ENCODE measurements around the gene RABGAP1L.
"Not testable (repeated sequence)": the region's sequence is repeated elsewhere in the genome, so short reads cannot be mapped to it uniquely, and the experiment has no call there.

The RABGAP1L gene

GRCh38 chr1:174297351-174297750 is 138.0 kb downstream of the RABGAP1L start:
- TF ChIP-seq CTCF (conservative IDR thresholded peaks at IDR 0.05; ENCODE audit: low read depth, low read length): no peak
- H3K4me3 ChIP-seq (ENCODE audit: low read length): no peak overlapping the region
- no peak for DNase-seq (ENCODE audit: low read depth)

GRCh38 chr1:174301295-174302077 is 142.2 kb downstream of the RABGAP1L start:
- no peak overlapping the region for H3K4me3 ChIP-seq (ENCODE audit: low read length)
- no peak for DNase-seq (ENCODE audit: low read depth)
- TF ChIP-seq CTCF (conservative IDR thresholded peaks at IDR 0.05; ENCODE audit: low read depth, low read length): no peak

GRCh38 chr1:174308604-174309003 is 149.3 kb downstream of the RABGAP1L start:
- no peak for TF ChIP-seq CTCF (conservative IDR thresholded peaks at IDR 0.05; ENCODE audit: low read depth, low read length)
- no peak overlapping the region for H3K4me3 ChIP-seq (ENCODE audit: low read length)
- no peak for DNase-seq (ENCODE audit: low read depth)

GRCh38 chr1:174309490-174309889 is 150.2 kb downstream of the RABGAP1L start:
- H3K4me3 ChIP-seq (ENCODE audit: low read length): no peak overlapping the region
- no peak for DNase-seq (ENCODE audit: low read depth)
- TF ChIP-seq CTCF (conservative IDR thresholded peaks at IDR 0.05; ENCODE audit: low read depth, low read length): no peak

GRCh38 chr1:174314433-174314832 is 155.1 kb downstream of the RABGAP1L start:
- no peak for TF ChIP-seq CTCF (conservative IDR thresholded peaks at IDR 0.05; ENCODE audit: low read depth, low read length)
- H3K4me3 ChIP-seq (ENCODE audit: low read length): no peak overlapping the region
- no peak for DNase-seq (ENCODE audit: low read depth)

GRCh38 chr1:174315239-174315638 is 155.9 kb downstream of the RABGAP1L start:
- no peak overlapping the region for H3K4me3 ChIP-seq (ENCODE audit: low read length)
- no peak for DNase-seq (ENCODE audit: low read depth)
- TF ChIP-seq CTCF (conservative IDR thresholded peaks at IDR 0.05; ENCODE audit: low read depth, low read length): no peak

GRCh38 chr1:174320897-174321296 is 161.6 kb downstream of the RABGAP1L start:
- H3K4me3 ChIP-seq (ENCODE audit: low read length); DNase-seq (ENCODE audit: low read depth): not testable (repeated sequence)

All from retinal pigment epithelial cell (primary cell).